ENCODE results near the gene PLEKHH1. TPM values are rescaled to one million over a fixed set of nuclear protein-coding genes. Genes with fewer than 3 reads are reported as not detected.

The PLEKHH1 gene
- total RNA-seq, 1 experiment from 2014 or later, result 35.3 TPM

GRCh38 chr14:67527756-67528155 lies 5.3 kb upstream of the PLEKHH1 start:
- Histone ChIP-seq H3K18ac (ENCODE audit: insufficient read length, low read depth, low read length) (no peak overlapping the region), H2BK12ac (ENCODE audit: insufficient read length, low read depth, low read length) (no peak overlapping the region), H3K9ac (ENCODE audit: extremely low read depth, insufficient read length, low read length) (no peak overlapping the region), H2AFZ (ENCODE audit: low read length) (no peak overlapping the region), H3K27me3 (ENCODE audit: insufficient read depth, low read length) (no peaks in the 10 kb centered on the region), H2BK120ac (ENCODE audit: low read depth, low read length, poor library complexity, severe bottlenecking) (no peak overlapping the region), H4K91ac (ENCODE audit: insufficient read length, low read depth, low read length) (no peak overlapping the region), H4K5ac (ENCODE audit: insufficient read length, low read depth, low read length) (no peak overlapping the region), H3K23ac (ENCODE audit: insufficient read length, low read depth, low read length) (no peak overlapping the region), H3K4me1 (ENCODE audit: insufficient read depth, low read length) (no peaks in the 10 kb centered on the region; the same call in 1 of the 2 replicates), H4K8ac (replicated peaks; ENCODE audit: insufficient read length, low read depth, low read length) (no peak overlapping the region), H3K79me2 (ENCODE audit: insufficient read depth, low read length) (no peaks in the 10 kb centered on the region), H3K56ac (ENCODE audit: insufficient read length, low read depth, low read length) (no peak overlapping the region), H2BK20ac (ENCODE audit: low read depth, low read length, poor library complexity, severe bottlenecking) (no peak overlapping the region), H3T11ph (ENCODE audit: low read length) (no peak overlapping the region), H3K27ac (ENCODE audit: insufficient read length, low read depth, low read length) (no peak overlapping the region), H2BK5ac (ENCODE audit: insufficient read length, low read length) (no peak overlapping the region), H2BK15ac (ENCODE audit: low read depth, low read length) (no peak overlapping the region), H3K4ac (ENCODE audit: low read depth, low read length) (no peak overlapping the region), H2AK5ac (ENCODE audit: insufficient read length, low read length) (no peak overlapping the region), H3K4me2 (ENCODE audit: insufficient read depth, insufficient read length, low read length) (no peak overlapping the region), H3K14ac (ENCODE audit: insufficient read depth, low read length) (no peak overlapping the region), H4K20me1 (ENCODE audit: control insufficient read depth, insufficient read depth, insufficient read length) (no peaks in the 10 kb centered on the region), H3K79me1 (ENCODE audit: insufficient read depth, low read depth, low read length, poor library complexity, severe bottlenecking) (no peaks in the 10 kb centered on the region), H3K23me2 (ENCODE audit: insufficient read length, low read depth, low read length, poor library complexity, severe bottlenecking) (no peaks in the 10 kb centered on the region), H3K9me3 (ENCODE audit: control insufficient read depth, low read depth, low read length) (no peaks in the 10 kb centered on the region)
- no CpG with 5 or more reads among the region's 5 CpGs for WGBS (ENCODE audit: extremely low coverage, insufficient read length, low lambda C conversion rate)
- H3K9me3 Mint-ChIP-seq, result no peaks in the 10 kb centered on the region
- no peaks in the 10 kb centered on the region for H3K36me3 Mint-ChIP-seq (ENCODE audit: insufficient read depth in 1 of 3, low read depth in 3 of 3)
- no peak for DNase-seq
- H3K4me3 Mint-ChIP-seq, result no peak overlapping the region
- H3K4me1 Mint-ChIP-seq, result peaks cover 14% of the 10 kb centered on the region in 2 experiments
- peaks cover 6% of the 10 kb centered on the region for H3K27me3 Mint-ChIP-seq (ENCODE audit: low read depth)
- no peak for TF ChIP-seq CTCF (conservative IDR thresholded peaks at IDR 0.05)
- no peak overlapping the region for H3K27ac Mint-ChIP-seq

All from H9 (cell line).